ENCODE measurements around the gene TSPAN16.

- no peak for TF ChIP-seq CTCF (conservative IDR thresholded peaks at IDR 0.05; ENCODE audit: low read depth in 2 of 2)
- TF ChIP-seq EZH2phosphoT487 (IDR thresholded peaks at IDR 0.05; ENCODE audit: unreplicated experiment) = no peak
- TF ChIP-seq CREB1 (CRISPR knock-in tag; IDR thresholded peaks at IDR 0.05; ENCODE audit: low read depth) = no peak
- no peak for TF ChIP-seq POLR2AphosphoS5 (IDR thresholded peaks at IDR 0.05; ENCODE audit: low read depth)
- TF ChIP-seq JUNB (IDR thresholded peaks at IDR 0.05; ENCODE audit: unreplicated experiment) = no peak
- TF ChIP-seq, protein P1, sequence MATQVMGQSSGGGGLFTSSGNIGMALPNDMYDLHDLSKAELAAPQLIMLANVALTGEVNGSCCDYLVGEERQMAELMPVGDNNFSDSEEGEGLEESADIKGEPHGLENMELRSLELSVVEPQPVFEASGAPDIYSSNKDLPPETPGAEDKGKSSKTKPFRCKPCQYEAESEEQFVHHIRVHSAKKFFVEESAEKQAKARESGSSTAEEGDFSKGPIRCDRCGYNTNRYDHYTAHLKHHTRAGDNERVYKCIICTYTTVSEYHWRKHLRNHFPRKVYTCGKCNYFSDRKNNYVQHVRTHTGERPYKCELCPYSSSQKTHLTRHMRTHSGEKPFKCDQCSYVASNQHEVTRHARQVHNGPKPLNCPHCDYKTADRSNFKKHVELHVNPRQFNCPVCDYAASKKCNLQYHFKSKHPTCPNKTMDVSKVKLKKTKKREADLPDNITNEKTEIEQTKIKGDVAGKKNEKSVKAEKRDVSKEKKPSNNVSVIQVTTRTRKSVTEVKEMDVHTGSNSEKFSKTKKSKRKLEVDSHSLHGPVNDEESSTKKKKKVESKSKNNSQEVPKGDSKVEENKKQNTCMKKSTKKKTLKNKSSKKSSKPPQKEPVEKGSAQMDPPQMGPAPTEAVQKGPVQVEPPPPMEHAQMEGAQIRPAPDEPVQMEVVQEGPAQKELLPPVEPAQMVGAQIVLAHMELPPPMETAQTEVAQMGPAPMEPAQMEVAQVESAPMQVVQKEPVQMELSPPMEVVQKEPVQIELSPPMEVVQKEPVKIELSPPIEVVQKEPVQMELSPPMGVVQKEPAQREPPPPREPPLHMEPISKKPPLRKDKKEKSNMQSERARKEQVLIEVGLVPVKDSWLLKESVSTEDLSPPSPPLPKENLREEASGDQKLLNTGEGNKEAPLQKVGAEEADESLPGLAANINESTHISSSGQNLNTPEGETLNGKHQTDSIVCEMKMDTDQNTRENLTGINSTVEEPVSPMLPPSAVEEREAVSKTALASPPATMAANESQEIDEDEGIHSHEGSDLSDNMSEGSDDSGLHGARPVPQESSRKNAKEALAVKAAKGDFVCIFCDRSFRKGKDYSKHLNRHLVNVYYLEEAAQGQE (IDR thresholded peaks at IDR 0.05; ENCODE audit: unreplicated experiment) = no peak
- no peak for TF ChIP-seq ZNF462 (CRISPR knock-in tag; IDR thresholded peaks at IDR 0.05)
- TF ChIP-seq NANOG (IDR thresholded peaks at IDR 0.05; ENCODE audit: borderline replicate concordance) = no peak
Observed at GRCh38 chr19:11284515-11284914, 11.4 kb upstream of the TSPAN16 start.
